GM23338 (cell line): ENCODE results near the gene RAB11FIP2. TPM values are rescaled to one million over a fixed set of nuclear protein-coding genes. Genes with fewer than 3 reads are reported as not detected.

Experiments used
- ATAC-seq: fragments of 200-7000 bp; cut with Tn5 transposase; 3 replicates; pipeline ENCODE4 v1.9.1; 2020
- DNase-seq: peaks from one replicate; pipeline ENCODE4 v3.0.0-alpha.2; 2015; ENCODE audit warnings: low spot score
- H2AFZ ChIP-seq: fragments of 200-600 bp; sonication (generic); 2 replicates; pipeline ENCODE4 v1.8.0; 2016; ENCODE audit warnings: antibody characterized with exemption, mild to moderate bottlenecking, moderate library complexity
- H3F3A ChIP-seq: fragments of 200-600 bp; sonication (generic); replicated peaks from 2 replicates; pipeline ENCODE4 v1.8.0; 2017; ENCODE audit warnings: antibody characterized with exemption, mixed run types, low read depth
- H3K27ac ChIP-seq: fragments of 200-600 bp; sonication (generic); 2 replicates; pipeline ENCODE4 v1.6.1; 2016; ENCODE audit warnings: low read depth
- H3K27me3 ChIP-seq: fragments of 200-600 bp; sonication (generic); 2 replicates; pipeline ENCODE4 v1.8.0; 2016; ENCODE audit warnings: mild to moderate bottlenecking, mixed run types, moderate library complexity; ENCODE audit not compliant: insufficient read depth
- H3K36me3 ChIP-seq: fragments of 200-600 bp; sonication (generic); 2 replicates; pipeline ENCODE4 v1.8.0; 2016; ENCODE audit warnings: mild to moderate bottlenecking; ENCODE audit not compliant: insufficient read depth
- H3K4me1 ChIP-seq: fragments of 200-600 bp; sonication (generic); 2 replicates; pipeline ENCODE4 v1.8.0; 2016; ENCODE audit warnings: mild to moderate bottlenecking, moderate library complexity; ENCODE audit not compliant: insufficient read depth
- H3K4me2 ChIP-seq: fragments of 200-600 bp; sonication (generic); 2 replicates; pipeline ENCODE4 v1.7.1; 2017; ENCODE audit warnings: mixed run types
- H3K4me3 ChIP-seq: fragments of 200-600 bp; sonication (generic); 2 replicates; pipeline ENCODE4 v1.6.1; 2016; ENCODE audit warnings: mixed run types
- H3K79me2 ChIP-seq: fragments of 200-600 bp; sonication (generic); replicated peaks from 2 replicates; pipeline ENCODE4 v1.8.0; 2017; ENCODE audit warnings: mild to moderate bottlenecking; ENCODE audit not compliant: insufficient read depth
- H3K9me2 ChIP-seq: fragments of 200-600 bp; sonication (generic); 2 replicates; pipeline ENCODE4 v1.8.0; 2017; ENCODE audit not compliant: insufficient read depth
- H4K20me1 ChIP-seq: fragments of 200-600 bp; sonication (generic); replicated peaks from 2 replicates; pipeline ENCODE4 v1.8.0; 2017; ENCODE audit warnings: mild to moderate bottlenecking; ENCODE audit not compliant: insufficient read depth
- H3K27ac Mint-ChIP-seq: 2 replicates; pipeline ENCODE4 v1.8.0; 2020; ENCODE audit warnings: inconsistent platforms, mild to moderate bottlenecking, moderate library complexity, mixed read lengths
- H3K27me3 Mint-ChIP-seq: 3 replicates; pipeline ENCODE4 v1.8.0; 2022; ENCODE audit warnings: low read depth, mild to moderate bottlenecking, moderate library complexity, mixed read lengths, inconsistent platforms; ENCODE audit not compliant: insufficient read depth, poor library complexity
- H3K36me3 Mint-ChIP-seq: 3 replicates; pipeline ENCODE4 v1.8.0; 2021; ENCODE audit warnings: low read depth, mild to moderate bottlenecking, inconsistent platforms, moderate library complexity, mixed read lengths
- H3K4me1 Mint-ChIP-seq: 3 replicates; pipeline ENCODE4 v1.8.0; 2020; ENCODE audit warnings: mild to moderate bottlenecking, inconsistent platforms, mixed read lengths
- H3K4me3 Mint-ChIP-seq: 3 replicates; pipeline ENCODE4 v1.8.0; 2021; ENCODE audit warnings: moderate library complexity, mild to moderate bottlenecking, inconsistent platforms, mixed read lengths
- H3K9me3 Mint-ChIP-seq: 3 replicates; pipeline ENCODE4 v1.8.0; 2020; ENCODE audit warnings: moderate library complexity, mild to moderate bottlenecking, inconsistent platforms, mixed read lengths
- CREB1 ChIP-seq: fragments of 250-450 bp; sonication (Bioruptor Pico); IDR thresholded peaks from 2 replicates; pipeline ENCODE4 v1.5.0; 2020; ENCODE audit warnings: low read depth, mild to moderate bottlenecking, moderate library complexity
- CTCF ChIP-seq, 2 experiments: fragments of 200-600 bp in 1 of 2; sonication (generic) in 1 of 2; conservative IDR thresholded peaks; 2 replicates each; pipeline versions ENCODE4 v1.5.1 to v1.6.1; 2016 to 2017; ENCODE audit warnings: antibody characterized with exemption in 2 of 2, low read depth in 2 of 2, mild to moderate bottlenecking in 2 of 2, moderate library complexity in 1 of 2
- ETS1 ChIP-seq: IDR thresholded peaks from 2 replicates; pipeline ENCODE4 v1.6.1; 2016; ENCODE audit warnings: antibody characterized with exemption
- EZH2 ChIP-seq: fragments of 200-600 bp; sonication (generic); IDR thresholded peaks from one replicate; pipeline ENCODE4 v1.8.0; 2017; ENCODE audit warnings: antibody characterized with exemption, mild to moderate bottlenecking, low read depth; ENCODE audit not compliant: unreplicated experiment
- EZH2phosphoT487 ChIP-seq: fragments of 200-600 bp; sonication (generic); IDR thresholded peaks from one replicate; pipeline ENCODE4 v1.8.1; 2018; ENCODE audit warnings: antibody characterized with exemption; ENCODE audit not compliant: unreplicated experiment
- JUNB ChIP-seq: IDR thresholded peaks from one replicate; pipeline ENCODE4 v1.6.1; 2016; ENCODE audit warnings: antibody characterized with exemption; ENCODE audit not compliant: unreplicated experiment
- NANOG ChIP-seq: IDR thresholded peaks from 2 replicates; pipeline ENCODE4 v1.6.1; 2016; ENCODE audit warnings: antibody characterized with exemption, borderline replicate concordance
- POLR2AphosphoS5 ChIP-seq: IDR thresholded peaks from 2 replicates; pipeline ENCODE4 v1.6.1; 2016; ENCODE audit warnings: antibody characterized with exemption, low read depth
- REST ChIP-seq: IDR thresholded peaks from one replicate; pipeline ENCODE4 v1.6.1; 2018; ENCODE audit warnings: antibody characterized with exemption; ENCODE audit not compliant: unreplicated experiment
- STAT1 ChIP-seq: IDR thresholded peaks from one replicate; pipeline ENCODE4 v1.6.1; 2016; ENCODE audit warnings: antibody characterized with exemption; ENCODE audit not compliant: unreplicated experiment
- ZNF114 ChIP-seq: fragments of 250-450 bp; sonication (Bioruptor Pico); IDR thresholded peaks from 2 replicates; pipeline ENCODE4 v1.5.0; 2020; ENCODE audit warnings: mild to moderate bottlenecking, moderate library complexity
- ZNF331 ChIP-seq: fragments of 250-450 bp; sonication (Bioruptor Pico); IDR thresholded peaks from 2 replicates; pipeline ENCODE4 v1.5.0; 2020; ENCODE audit warnings: low read depth, mild to moderate bottlenecking, moderate library complexity
- ZNF462 ChIP-seq: fragments of 250-450 bp; sonication (Bioruptor Pico); IDR thresholded peaks from 2 replicates; pipeline ENCODE4 v1.5.0; 2020; ENCODE audit warnings: mild to moderate bottlenecking, moderate library complexity
- polyA plus RNA-seq: library from polyadenylated mRNA; unstranded; fragments of >200 nt; fragmentation: Nextera tagmentation; extraction: Ambion mirVana; gene quantifications from 2 replicates; pipeline ENCODE4 v1.2.1, GENCODE V29; 2016
- total RNA-seq: library from RNA; depleted of rRNA; stranded (reverse); fragments of >200 nt; shearing (Covaris generic); gene quantifications from 2 replicates; pipeline ENCODE4 v1.2.3, GENCODE V29; 2014

Gene RAB11FIP2
- total and polyA plus RNA-seq, 2 experiments from 2014 or later, result 16.1 to 17.6 TPM

GRCh38 chr10:118045158-118045836 is 1.4 kb downstream of the RAB11FIP2 start:
- H3F3A ChIP-seq, result no peaks in the 10 kb centered on the region
- Mint-ChIP-seq H3K4me3 (peak overlapping the region; percentile 93), H3K27ac (peak overlapping the region; percentile 87; the same call in 1 of the 2 replicates), H3K9me3 (no peaks in the 10 kb centered on the region), H3K4me1 (peaks cover 26% of the 10 kb centered on the region; the same call in 2 of the 3 replicates), H3K27me3 (peaks cover 4% of the 10 kb centered on the region), H3K36me3 (no peaks in the 10 kb centered on the region)
- H2AFZ ChIP-seq, result no peak overlapping the region
- H3K79me2 ChIP-seq, result peaks cover 40% of the 10 kb centered on the region
- DNase-seq, result no peak
- no peak for ATAC-seq
- H3K27me3 ChIP-seq, result no peaks in the 10 kb centered on the region
- no peaks in the 10 kb centered on the region for H3K36me3 ChIP-seq
- H4K20me1 ChIP-seq, result no peaks in the 10 kb centered on the region
- H3K4me1 ChIP-seq, result peaks cover 11% of the 10 kb centered on the region
- no peaks in the 10 kb centered on the region for H3K9me2 ChIP-seq
- no peak overlapping the region for H3K27ac ChIP-seq
- peak overlapping the region; percentile 76 for H3K4me2 ChIP-seq
- TF ChIP-seq ZNF331 (no peak), REST (no peak), STAT1 (no peak), ZNF462 (CRISPR knock-in tag) (no peak), JUNB (no peak), EZH2 (no peak), NANOG (no peak), ETS1 (no peak), CTCF (conservative IDR thresholded peaks at IDR 0.05; ENCODE audit: low read depth in 2 of 2) (no peak), EZH2phosphoT487 (no peak), CREB1 (CRISPR knock-in tag) (no peak), POLR2AphosphoS5 (no peak), ZNF114 (CRISPR knock-in tag) (no peak)
- H3K4me3 ChIP-seq, result peak overlapping the region; percentile 72
